IPS-15b (cell line): ENCODE measurements around the gene AKR1B15.
"Not testable (repeated sequence)": the region's sequence is repeated elsewhere in the genome, so short reads cannot be mapped to it uniquely, and the experiment has no call there.

Experiments
- H3K27me3 ChIP-seq: one replicate; pipeline ENCODE4 v1.6.1; 2013; ENCODE audit warnings: low read length; ENCODE audit not compliant: control insufficient read depth, insufficient read depth
- H3K36me3 ChIP-seq: one replicate; pipeline ENCODE4 v1.6.1; 2013; ENCODE audit warnings: low read length; ENCODE audit not compliant: control insufficient read depth, insufficient read depth
- H3K4me1 ChIP-seq: one replicate; pipeline ENCODE4 v1.6.1; 2013; ENCODE audit warnings: mild to moderate bottlenecking, low read length; ENCODE audit not compliant: control insufficient read depth, insufficient read depth
- H3K4me3 ChIP-seq: one replicate; pipeline ENCODE4 v1.5.1; 2013; ENCODE audit warnings: low read depth, low read length
- H3K9ac ChIP-seq: one replicate; pipeline ENCODE4 v1.6.1; 2013; ENCODE audit warnings: low read depth, mild to moderate bottlenecking, low read length
- H3K9me3 ChIP-seq: one replicate; pipeline ENCODE4 v1.6.1; 2013; ENCODE audit warnings: mild to moderate bottlenecking, low read length; ENCODE audit not compliant: control insufficient read depth, insufficient read depth

AKR1B15 gene

DNA sequence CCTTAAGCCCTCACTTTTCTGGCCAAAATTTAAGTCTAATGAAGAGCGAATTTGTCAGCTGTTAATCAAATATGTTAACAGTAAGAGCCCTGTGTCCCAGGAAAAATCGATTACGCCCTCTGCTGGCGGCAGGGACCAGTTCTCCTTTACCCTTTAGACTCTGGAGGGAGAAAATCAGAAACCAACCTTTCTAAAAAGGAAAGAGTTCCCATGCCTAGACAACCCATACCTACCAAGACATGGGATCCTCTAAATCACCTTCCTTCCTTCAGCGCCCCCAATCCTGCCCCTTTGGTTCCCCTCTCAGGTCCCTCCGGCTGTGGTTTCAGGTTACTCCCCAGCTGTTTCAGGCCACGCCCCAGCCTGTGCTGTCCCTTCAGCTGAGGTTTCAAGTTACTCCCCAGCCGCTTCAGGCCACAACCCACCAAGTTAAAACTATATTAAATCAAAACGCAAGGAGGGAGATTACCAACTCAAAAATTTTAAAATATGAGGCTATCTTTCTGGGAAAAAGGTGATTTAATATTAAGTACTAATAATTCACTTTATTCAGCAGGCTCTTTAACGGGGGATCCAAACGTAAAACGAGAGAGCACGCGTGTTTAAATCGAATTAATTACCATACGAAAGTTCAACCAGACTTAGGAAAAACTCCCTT is 1.4 kb upstream of the AKR1B15 start:
- Histone ChIP-seq H3K4me1 (peaks cover 15% of the 10 kb centered on the region), H3K9me3 (no peaks in the 10 kb centered on the region), H3K36me3 (no peaks in the 10 kb centered on the region), H3K9ac (peak overlapping the region; percentile 24), H3K4me3 (peak overlapping the region; percentile 62), H3K27me3 (peaks cover 4% of the 10 kb centered on the region)

GRCh38 chr7:134549366-134549765 is 456 bp downstream of the AKR1B15 start:
- Histone ChIP-seq H3K9me3 (no peaks in the 10 kb centered on the region), H3K9ac (no peak overlapping the region), H3K27me3 (peaks cover 4% of the 10 kb centered on the region), H3K36me3 (no peaks in the 10 kb centered on the region), H3K4me1 (peaks cover 15% of the 10 kb centered on the region), H3K4me3 (no peak overlapping the region)

DNA sequence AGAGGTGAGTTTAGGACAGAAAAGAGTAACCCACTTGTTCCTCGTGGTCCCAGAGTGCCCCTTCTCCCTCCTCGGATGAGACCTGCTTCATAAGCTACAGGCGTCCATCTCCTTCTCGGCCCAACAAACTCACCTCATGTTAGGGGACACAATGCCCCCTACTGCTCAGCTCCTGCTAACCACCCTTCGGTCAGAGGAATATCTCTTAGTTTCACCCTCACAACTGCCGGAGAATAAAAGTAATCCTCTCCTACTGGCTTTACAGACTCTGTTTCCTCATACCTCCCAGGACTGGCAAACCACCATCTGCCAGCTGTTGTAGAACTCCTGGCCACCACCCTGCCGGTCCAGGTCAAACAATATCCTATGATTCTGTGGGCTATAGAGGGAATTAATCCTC is 3.2 kb downstream of the AKR1B15 start:
- Histone ChIP-seq H3K9ac (no peak overlapping the region), H3K9me3 (no peaks in the 10 kb centered on the region), H3K4me1 (peaks cover 7% of the 10 kb centered on the region), H3K4me3 (no peak overlapping the region), H3K36me3 (no peaks in the 10 kb centered on the region), H3K27me3 (peaks cover 4% of the 10 kb centered on the region)

- no peak overlapping the region for H3K4me3 ChIP-seq
Measured at GRCh38 chr7:134553976-134554375, 5.1 kb downstream of the AKR1B15 start.

GRCh38 chr7:134554417-134554966 is 5.6 kb downstream of the AKR1B15 start:
- Histone ChIP-seq H3K4me3 (no peak overlapping the region), H3K9ac (no peak overlapping the region), H3K27me3 (no peaks in the 10 kb centered on the region), H3K4me1 (no peaks in the 10 kb centered on the region), H3K36me3 (no peaks in the 10 kb centered on the region), H3K9me3 (no peaks in the 10 kb centered on the region)

More at GRCh38 chr7:134553976-134554375, 5.1 kb downstream of the AKR1B15 start:
- H3K9me3 ChIP-seq: no peaks in the 10 kb centered on the region
- no peak overlapping the region for H3K9ac ChIP-seq
- H3K4me1 ChIP-seq: no peaks in the 10 kb centered on the region
- H3K36me3 ChIP-seq: no peaks in the 10 kb centered on the region
- H3K27me3 ChIP-seq: no peaks in the 10 kb centered on the region

DNA sequence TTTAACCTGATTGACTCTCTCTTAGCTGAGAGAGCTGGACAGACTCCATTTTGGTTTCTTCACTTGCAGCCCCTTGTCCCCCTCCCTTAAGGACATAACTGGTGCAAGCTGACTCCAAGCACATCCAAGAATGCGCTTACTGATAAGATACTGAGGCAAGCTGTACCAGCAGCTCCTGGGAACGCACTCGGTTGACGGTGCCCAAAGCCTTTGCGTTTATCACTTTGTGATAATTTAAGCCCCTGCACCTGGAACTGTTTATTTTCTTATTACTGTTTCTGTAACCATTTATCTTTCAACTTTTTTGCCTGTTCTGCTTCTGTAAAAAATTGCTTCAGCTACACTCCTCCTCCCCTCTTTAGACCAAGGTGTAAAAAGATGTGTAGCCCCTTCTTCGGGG is 8.5 kb downstream of the AKR1B15 start:
- H3K27me3 ChIP-seq: no peaks in the 10 kb centered on the region
- H3K9me3 ChIP-seq: no peaks in the 10 kb centered on the region
- H3K4me3 ChIP-seq: no peak overlapping the region
- no peak overlapping the region for H3K9ac ChIP-seq
- no peaks in the 10 kb centered on the region for H3K4me1 ChIP-seq
- no peaks in the 10 kb centered on the region for H3K36me3 ChIP-seq

- no peaks in the 10 kb centered on the region for H3K27me3 ChIP-seq
- H3K36me3 ChIP-seq: no peaks in the 10 kb centered on the region
- no peak overlapping the region for H3K4me3 ChIP-seq
- no peaks in the 10 kb centered on the region for H3K9me3 ChIP-seq
- no peak overlapping the region for H3K9ac ChIP-seq
- no peaks in the 10 kb centered on the region for H3K4me1 ChIP-seq
Measured at GRCh38 chr7:134558370-134558769, 9.5 kb downstream of the AKR1B15 start.

DNA sequence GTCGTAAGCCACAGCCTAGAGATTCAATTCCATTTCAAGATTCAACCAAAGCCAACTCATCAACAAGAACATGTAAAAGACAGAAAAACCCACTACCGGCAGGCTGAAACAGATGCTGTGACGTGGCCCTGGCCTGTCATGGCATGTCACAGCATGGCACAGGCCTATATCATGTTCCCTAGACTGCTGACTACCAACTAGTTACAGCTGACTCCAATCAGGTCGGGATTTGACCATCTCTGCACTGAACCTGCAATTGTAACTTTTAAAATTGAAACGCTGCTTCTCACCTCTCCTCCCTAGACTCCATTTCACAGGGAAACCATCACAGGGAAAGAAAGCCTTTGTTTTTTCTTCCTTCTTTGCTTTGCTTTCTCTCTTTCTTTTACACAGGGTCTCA is 12.7 kb downstream of the AKR1B15 start:
- H3K4me3 ChIP-seq, H3K9me3 ChIP-seq, H3K36me3 ChIP-seq, H3K27me3 ChIP-seq, H3K9ac ChIP-seq, H3K4me1 ChIP-seq: not testable (repeated sequence)

- Histone ChIP-seq H3K4me1 (no peaks in the 10 kb centered on the region), H3K4me3 (no peak overlapping the region), H3K36me3 (no peaks in the 10 kb centered on the region), H3K27me3 (no peaks in the 10 kb centered on the region), H3K9ac (no peak overlapping the region), H3K9me3 (no peaks in the 10 kb centered on the region)
Measured at GRCh38 chr7:134562136-134562535, 13.2 kb downstream of the AKR1B15 start.

DNA sequence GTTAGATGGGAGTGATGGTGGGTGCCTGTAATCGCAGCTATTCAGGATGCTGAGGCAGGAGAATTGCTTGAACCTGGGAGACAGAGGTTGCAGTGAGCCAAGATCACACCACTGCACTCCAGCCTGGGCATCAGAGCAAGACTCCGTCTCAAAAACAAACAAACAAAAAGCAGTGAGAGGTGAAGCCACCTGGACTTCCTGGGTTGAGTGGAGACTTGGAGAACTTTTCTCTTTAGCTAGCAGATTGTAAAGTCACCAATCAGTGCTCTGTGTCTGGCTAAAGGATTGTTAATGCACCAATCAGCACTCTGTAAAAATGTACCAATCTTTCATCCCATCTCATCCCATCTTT is 14.5 kb downstream of the AKR1B15 start:
- not testable (repeated sequence) for H3K4me1 ChIP-seq, H3K9ac ChIP-seq, H3K9me3 ChIP-seq, H3K27me3 ChIP-seq, H3K4me3 ChIP-seq, H3K36me3 ChIP-seq

DNA sequence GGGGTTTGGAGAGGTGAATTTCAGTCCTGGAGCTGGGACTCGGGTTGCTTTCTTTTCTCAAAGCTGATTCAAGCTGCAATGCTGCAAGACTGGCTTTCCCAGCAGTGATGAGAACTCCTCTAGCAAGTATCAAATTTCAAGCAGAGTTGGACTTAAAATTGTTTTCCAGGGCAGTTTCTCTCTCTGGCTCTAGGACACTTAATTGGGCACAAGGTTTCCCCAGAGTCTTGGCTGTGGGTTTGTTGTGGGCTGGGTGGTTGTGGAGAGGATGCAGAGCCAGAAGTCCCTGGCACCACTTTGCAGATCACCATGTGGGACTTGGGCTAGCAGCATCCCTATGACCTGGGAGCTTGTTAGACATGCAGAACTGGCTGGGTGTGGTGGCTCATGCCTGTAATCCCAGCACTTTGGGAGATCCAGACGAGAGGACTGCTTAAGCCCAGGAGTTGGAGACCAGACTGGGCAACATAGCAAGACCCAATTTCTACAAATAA is 16.8 kb downstream of the AKR1B15 start:
- H3K36me3 ChIP-seq: no peaks in the 10 kb centered on the region
- no peak overlapping the region for H3K9ac ChIP-seq
- H3K9me3 ChIP-seq: no peaks in the 10 kb centered on the region
- H3K27me3 ChIP-seq: no peaks in the 10 kb centered on the region
- no peak overlapping the region for H3K4me3 ChIP-seq
- H3K4me1 ChIP-seq: no peaks in the 10 kb centered on the region

GRCh38 chr7:134567368-134567767 is 18.5 kb downstream of the AKR1B15 start:
- Histone ChIP-seq H3K9me3 (no peaks in the 10 kb centered on the region), H3K27me3 (no peaks in the 10 kb centered on the region), H3K4me1 (no peaks in the 10 kb centered on the region), H3K36me3 (no peaks in the 10 kb centered on the region), H3K9ac (no peak overlapping the region), H3K4me3 (no peak overlapping the region)
